GM18507 (cell line): ENCODE measurements around the gene VENTX.

Experiments used
- DNase-seq: peaks from one replicate; pipeline ENCODE4 v3.0.0; 2011; ENCODE audit warnings: low read depth; ENCODE audit not compliant: insufficient read length; ENCODE audit errors: extremely low spot score
- FAIRE-seq: peaks from 2 replicates; lab custom pipeline; 2011; peaks lifted over from hg19 to GRCh38; lab: Jason Lieb, UNC

Gene VENTX

GRCh38 chr10:133279326-133280226 is 41.9 kb downstream of the VENTX start:
- DNase-seq (no peak), FAIRE-seq (no peak)

GRCh38 chr10:133280391-133281059 is 42.9 kb downstream of the VENTX start:
- DNase-seq (no peak), FAIRE-seq (no peak)

DNA sequence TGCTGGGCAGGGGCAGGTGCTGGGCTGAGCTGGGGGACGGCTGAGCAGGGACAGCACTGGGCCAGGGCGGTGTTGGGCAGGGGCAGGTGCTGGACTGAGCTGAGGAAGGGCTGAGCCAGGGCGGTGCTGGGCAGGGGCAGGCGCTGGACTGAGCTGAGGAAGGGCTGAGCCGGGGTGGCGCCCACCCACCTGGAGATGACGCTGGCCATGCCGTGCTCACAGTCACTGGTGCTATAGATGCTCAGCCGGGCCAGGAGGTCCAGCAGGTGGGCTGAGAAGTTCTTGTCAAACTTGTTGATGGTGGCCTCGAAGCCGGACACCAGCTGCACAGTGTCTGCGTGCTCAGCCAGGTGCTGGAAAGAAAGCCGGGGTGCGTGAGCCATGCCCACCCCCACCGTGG is 43.4 kb downstream of the VENTX start:
- FAIRE-seq, result no peak
- DNase-seq, result no peak

DNA sequence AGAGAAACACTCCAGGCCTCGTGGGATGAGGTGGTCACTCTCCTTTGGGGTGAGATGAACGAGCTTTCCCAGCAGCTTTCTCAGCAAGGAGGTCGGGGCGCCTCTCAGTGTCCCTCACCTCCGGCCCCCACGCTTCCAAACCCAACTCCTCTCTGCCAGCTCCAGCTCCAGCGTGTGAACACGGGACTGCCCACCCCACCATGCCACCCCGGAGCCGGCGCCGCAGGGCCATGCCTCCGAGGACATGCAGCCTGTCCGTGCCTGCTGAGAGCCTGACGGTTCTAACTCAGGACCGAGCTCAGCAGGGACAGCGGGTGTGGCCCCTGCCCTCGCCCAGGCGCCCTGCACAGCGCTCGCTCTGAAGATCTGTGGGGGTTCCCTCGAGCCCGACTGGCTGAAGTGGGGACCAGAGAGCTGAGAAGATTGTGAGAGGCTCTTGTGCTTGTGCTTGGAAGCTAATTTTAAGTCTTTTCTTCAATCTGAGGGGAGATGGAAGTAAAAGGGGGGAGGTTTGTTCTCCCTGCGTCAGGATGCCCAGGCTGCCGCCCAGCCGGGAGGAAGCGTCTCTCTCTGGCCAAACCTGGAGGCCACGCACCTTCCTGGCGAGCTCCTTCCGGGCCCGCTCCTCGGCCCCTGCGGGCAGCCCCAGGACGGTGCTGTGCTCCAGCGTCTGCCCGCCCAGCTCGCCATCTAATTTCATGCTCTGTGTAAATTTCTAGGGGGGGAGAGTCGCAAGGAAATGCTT is 44.1 kb downstream of the VENTX start:
- no peak for FAIRE-seq
- DNase-seq, result no peak

DNA sequence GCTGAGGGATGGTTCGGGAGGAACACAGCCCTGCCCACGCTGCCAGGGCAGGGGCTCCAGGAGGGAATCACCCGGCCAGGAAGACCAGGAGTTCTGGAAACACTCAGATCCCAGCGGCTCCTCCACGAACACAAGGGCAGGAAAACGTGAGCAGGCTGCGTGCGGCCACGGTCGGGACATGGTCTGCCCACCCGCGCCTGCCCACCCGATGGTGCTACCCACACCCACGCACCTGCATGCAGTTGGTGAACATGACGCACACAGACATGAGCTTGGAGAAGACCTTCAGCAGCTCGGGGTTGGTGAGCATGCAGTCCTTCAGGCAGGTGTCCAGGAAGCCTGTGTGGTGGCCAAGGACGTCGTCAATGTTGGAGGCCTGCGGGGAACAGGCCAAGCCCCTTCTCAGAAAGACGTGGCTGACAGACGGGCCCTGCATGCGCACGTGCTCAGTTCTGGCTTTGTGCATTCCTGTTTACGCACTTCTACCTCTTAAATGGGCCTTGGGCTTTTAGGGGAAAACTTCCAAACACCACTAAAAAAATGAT is 45.3 kb downstream of the VENTX start:
- DNase-seq, result no peak
- no peak for FAIRE-seq

- DNase-seq, result no peak
- no peak for FAIRE-seq
Measured at GRCh38 chr10:133283931-133284330, 46.3 kb downstream of the VENTX start.

- no peak for FAIRE-seq
Measured at GRCh38 chr10:133285217-133285616, 47.6 kb downstream of the VENTX start.

DNA sequence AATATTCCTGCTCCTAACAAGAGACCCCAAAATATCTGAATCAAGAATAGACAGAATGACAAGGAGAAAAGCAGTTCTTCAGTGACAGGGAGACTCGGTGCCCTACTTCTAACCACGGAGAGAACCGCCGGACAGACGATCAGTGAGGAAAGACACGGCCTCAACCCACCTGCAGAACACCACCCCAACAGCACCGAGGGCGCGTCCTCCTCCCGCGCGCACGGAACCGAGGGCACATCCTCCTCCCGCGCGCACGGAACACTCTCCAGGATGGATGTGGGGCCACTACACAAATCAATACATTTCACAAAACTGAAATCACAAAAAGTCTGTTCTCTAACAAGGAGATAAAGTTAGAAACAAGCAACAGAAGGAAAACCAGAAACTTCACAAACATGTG is 48.7 kb downstream of the VENTX start:
- DNase-seq (no peak), FAIRE-seq (no peak)

More at GRCh38 chr10:133285217-133285616, 47.6 kb downstream of the VENTX start:
- no peak for DNase-seq

GRCh38 chr10:133287832-133288500 is 50.3 kb downstream of the VENTX start:
- FAIRE-seq (no peak), DNase-seq (no peak)

DNA sequence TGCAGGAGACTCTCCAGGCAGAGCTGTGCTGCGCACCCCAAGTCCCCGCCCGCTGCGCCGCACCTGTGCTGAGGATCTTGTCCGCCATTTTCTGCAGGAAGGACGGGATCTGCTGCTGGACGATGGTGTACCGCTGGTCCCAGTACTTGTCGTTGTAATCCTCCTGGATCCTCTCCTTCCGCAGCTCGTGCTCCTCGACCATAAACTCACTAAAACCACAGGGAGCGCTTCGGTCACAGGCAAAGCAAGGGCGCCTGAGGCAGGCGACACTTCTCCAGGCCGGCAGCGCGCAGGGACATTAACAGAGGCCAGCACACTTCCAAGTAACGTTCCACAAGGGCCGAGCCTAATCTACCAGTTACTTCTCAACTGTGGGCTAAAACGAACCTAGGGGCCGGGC is 52.1 kb downstream of the VENTX start:
- FAIRE-seq (no peak), DNase-seq (no peak)
